Prostate gland (tissue), 2 donors: ENCODE data around the gene CACNA2D1.

Experiments
- POLR2A ChIP-seq: fragments of 450-650 bp; IDR thresholded peaks from one replicate; pipeline ENCODE4 v1.6.1; 2016; ENCODE audit warnings: antibody characterized with exemption, mild to moderate bottlenecking
- POLR2AphosphoS5 ChIP-seq: sonication (generic); formaldehyde crosslinking; IDR thresholded peaks from one replicate; pipeline ENCODE4 v1.6.1; 2017; ENCODE audit warnings: antibody characterized with exemption
- TF ChIP-seq, protein P1 (sequence below), 4 experiments: fragments of 200-600 bp in 2 of 4; fragments of 450-650 bp in 2 of 4; sonication (generic) in 2 of 4; IDR thresholded peaks; 1 replicate in 3 of 4; 2 replicates in 1 of 4; pipeline ENCODE4 v1.5.1; 2016 to 2019; ENCODE audit warnings: antibody characterized with exemption in 4 of 4, mild to moderate bottlenecking in 2 of 4, moderate library complexity in 2 of 4

DNA sequence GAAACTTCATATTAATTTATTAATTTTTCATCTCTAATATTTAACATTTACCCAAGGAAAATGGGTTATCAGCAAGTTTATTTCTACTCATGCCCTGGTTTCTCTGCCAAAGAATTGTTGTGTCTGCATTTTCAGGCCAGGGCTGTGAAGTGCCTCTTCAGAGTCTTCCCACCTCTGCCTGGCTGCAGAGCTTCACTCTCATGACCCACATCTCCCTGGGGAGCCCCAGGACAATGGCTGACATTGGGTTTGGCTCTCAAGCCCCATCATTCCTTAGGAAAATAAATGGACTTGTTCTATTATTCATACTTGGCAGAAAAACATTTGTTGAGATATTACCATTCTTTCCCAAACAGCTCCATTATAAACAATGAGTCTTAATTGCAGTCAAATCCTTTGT, 30.3 kb downstream of the CACNA2D1 start:
- TF ChIP-seq, protein P1, sequence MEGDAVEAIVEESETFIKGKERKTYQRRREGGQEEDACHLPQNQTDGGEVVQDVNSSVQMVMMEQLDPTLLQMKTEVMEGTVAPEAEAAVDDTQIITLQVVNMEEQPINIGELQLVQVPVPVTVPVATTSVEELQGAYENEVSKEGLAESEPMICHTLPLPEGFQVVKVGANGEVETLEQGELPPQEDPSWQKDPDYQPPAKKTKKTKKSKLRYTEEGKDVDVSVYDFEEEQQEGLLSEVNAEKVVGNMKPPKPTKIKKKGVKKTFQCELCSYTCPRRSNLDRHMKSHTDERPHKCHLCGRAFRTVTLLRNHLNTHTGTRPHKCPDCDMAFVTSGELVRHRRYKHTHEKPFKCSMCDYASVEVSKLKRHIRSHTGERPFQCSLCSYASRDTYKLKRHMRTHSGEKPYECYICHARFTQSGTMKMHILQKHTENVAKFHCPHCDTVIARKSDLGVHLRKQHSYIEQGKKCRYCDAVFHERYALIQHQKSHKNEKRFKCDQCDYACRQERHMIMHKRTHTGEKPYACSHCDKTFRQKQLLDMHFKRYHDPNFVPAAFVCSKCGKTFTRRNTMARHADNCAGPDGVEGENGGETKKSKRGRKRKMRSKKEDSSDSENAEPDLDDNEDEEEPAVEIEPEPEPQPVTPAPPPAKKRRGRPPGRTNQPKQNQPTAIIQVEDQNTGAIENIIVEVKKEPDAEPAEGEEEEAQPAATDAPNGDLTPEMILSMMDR (IDR thresholded peaks at IDR 0.05) = no peak
- TF ChIP-seq POLR2A (no peak), POLR2AphosphoS5 (no peak)
